Fibroblast of villous mesenchyme (primary cell): ENCODE data around the gene METTL4. TPM values are rescaled to one million over a fixed set of nuclear protein-coding genes. Genes with fewer than 3 reads are reported as not detected.

Experiments
- small RNA-seq: library from RNA; depleted of rRNA; stranded (forward); fragments of <200 nt; gene quantifications from one replicate; pipeline ENCODE3, GENCODE V24; 2012
- total RNA-seq: library from RNA; depleted of rRNA; stranded (reverse); fragments of >200 nt; gene quantifications from 2 replicates; pipeline ENCODE4 v1.2.3, GENCODE V29; 2012

Gene METTL4
- total RNA-seq, 1 donor, result 15.1 TPM

Small RNAs within 50 kb of the gene (small RNA-seq; reads per million reads assigned to genes)
- gene RF00019 (not detected), gene RF01233 (not detected)

Other genes starting within 250 kb of the METTL4 start
- 13.2 and 25.5 TPM in 2 replicates for gene NDC80, start 52 bp upstream of the METTL4 start, total RNA-seq
- gene SMCHD1, start 84.2 kb upstream of the METTL4 start, total RNA-seq, result 72.8 and 104 TPM in 2 replicates